Keratinocyte (primary cell): ENCODE data around the gene MARS1. TPM values are rescaled to one million over a fixed set of nuclear protein-coding genes. Genes with fewer than 3 reads are reported as not detected.

ENCODE experiments used
- DNase-seq: peaks from one replicate; pipeline ENCODE4 v3.0.0-alpha.2; 2011; ENCODE audit warnings: low read depth, missing footprints, low spot score
- FAIRE-seq: peaks from 2 replicates; lab custom pipeline; 2011; peaks lifted over from hg19 to GRCh38; lab: Jason Lieb, UNC
- H2AFZ ChIP-seq: 2 replicates; pipeline ENCODE4 v1.6.0; 2012; ENCODE audit warnings: low read length, control low read depth, inconsistent platforms; ENCODE audit not compliant: control insufficient read depth
- H3K27ac ChIP-seq: 2 replicates; pipeline ENCODE4 v1.5.1; 2011; ENCODE audit warnings: low read length; ENCODE audit not compliant: control insufficient read depth, insufficient read depth
- H3K27me3 ChIP-seq: 3 replicates; pipeline ENCODE4 v1.6.0; 2011; ENCODE audit warnings: low read length; ENCODE audit not compliant: control insufficient read depth, insufficient read depth; ENCODE audit errors: extremely low read depth
- H3K36me3 ChIP-seq, 2 experiments: 2 replicates in 1 of 2; 3 replicates in 1 of 2; pipeline ENCODE4 v1.5.1; 2011; ENCODE audit warnings: low read length in 2 of 2, mild to moderate bottlenecking in 1 of 2; ENCODE audit not compliant: control insufficient read depth in 2 of 2, insufficient read depth in 2 of 2; ENCODE audit errors: extremely low read depth in 1 of 2
- H3K4me1 ChIP-seq: 3 replicates; pipeline ENCODE4 v1.5.1; 2011; ENCODE audit warnings: low read length; ENCODE audit not compliant: control insufficient read depth, insufficient read depth; ENCODE audit errors: extremely low read depth
- H3K4me2 ChIP-seq: 3 replicates; pipeline ENCODE4 v1.6.0; 2011; ENCODE audit warnings: low read depth, low read length; ENCODE audit not compliant: control insufficient read depth, insufficient read depth; ENCODE audit errors: extremely low read depth
- H3K4me3 ChIP-seq, 3 experiments: fragments of 200-600 bp in 1 of 3; sonication (generic) in 1 of 3; 2 replicates in 2 of 3; 3 replicates in 1 of 3; pipeline ENCODE4 v1.5.1; 2011 to 2016; ENCODE audit warnings: low read length in 3 of 3, mild to moderate bottlenecking in 3 of 3, control low read depth in 2 of 3, inconsistent platforms in 1 of 3, low read depth in 1 of 3, mixed read lengths in 1 of 3, mixed run types in 1 of 3, moderate library complexity in 1 of 3; ENCODE audit not compliant: control insufficient read depth in 2 of 3, insufficient read depth in 2 of 3; ENCODE audit errors: extremely low read depth in 1 of 3
- H3K79me2 ChIP-seq: 2 replicates; pipeline ENCODE4 v1.6.0; 2012; ENCODE audit warnings: low read length; ENCODE audit not compliant: control insufficient read depth, insufficient read depth
- H3K9ac ChIP-seq: 3 replicates; pipeline ENCODE4 v1.6.0; 2011; ENCODE audit warnings: low read length; ENCODE audit not compliant: control insufficient read depth, insufficient read depth; ENCODE audit errors: extremely low read depth
- H3K9me1 ChIP-seq: 3 replicates; pipeline ENCODE4 v1.6.0; 2011; ENCODE audit warnings: low read length; ENCODE audit not compliant: control insufficient read depth, insufficient read depth; ENCODE audit errors: extremely low read depth
- H3K9me3 ChIP-seq: 2 replicates; pipeline ENCODE4 v1.5.1; 2012; ENCODE audit warnings: low read depth, low read length; ENCODE audit not compliant: control insufficient read depth
- H4K20me1 ChIP-seq: 3 replicates; pipeline ENCODE4 v1.6.0; 2011; ENCODE audit warnings: low read length; ENCODE audit not compliant: control insufficient read depth, insufficient read depth; ENCODE audit errors: extremely low read depth
- EZH2 ChIP-seq: IDR thresholded peaks from one replicate; pipeline ENCODE4 v1.6.1; 2012; ENCODE audit warnings: inconsistent platforms, mild to moderate bottlenecking, low read length, moderate library complexity
- dilution Hi-C: fragments of 300-500 bp; cut with MboI; formaldehyde crosslinking; loops from one replicate; pipeline ENCODE4 v1.7.0; 2020; ENCODE audit warnings: low sequenced_read_pairs; ENCODE audit not compliant: extremely low pct_ligation_motif_present
- polyA plus RNA-seq, 5 experiments: library from polyadenylated mRNA; depleted of rRNA in 3 of 5; stranded (reverse) in 3 of 5; stranded (forward) in 1 of 5; unstranded in 1 of 5; fragments of >200 nt; gene quantifications; 1 replicate in 1 of 5; 2 replicates in 3 of 5; 3 replicates in 1 of 5; pipeline versions ENCODE4 v1.2.1 to v1.2.3, GENCODE V29; 2011 to 2012; ENCODE audit warnings: missing spikeins in 2 of 5, low read depth in 1 of 5, low replicate concordance in 1 of 5
- TF ChIP-seq, protein P1 (sequence below), 3 experiments: IDR thresholded peaks in 1 of 3; conservative IDR thresholded peaks in 1 of 3; optimal IDR thresholded peaks in 1 of 3; 2 replicates in 2 of 3; 3 replicates in 1 of 3; pipeline versions ENCODE3 to v1.5.1; 2011; ENCODE audit warnings: low read length in 3 of 3, mild to moderate bottlenecking in 3 of 3, moderate library complexity in 2 of 3, control low read depth in 1 of 3, inconsistent platforms in 1 of 3; ENCODE audit not compliant: insufficient read depth in 2 of 3; ENCODE audit errors: extremely low read depth in 1 of 3

MARS1 gene
- polyA plus RNA-seq, 1 donor (not counting 4 experiments of a cell fraction or from before 2014, with no cell fraction given): 125 TPM

- TF ChIP-seq, protein P1, sequence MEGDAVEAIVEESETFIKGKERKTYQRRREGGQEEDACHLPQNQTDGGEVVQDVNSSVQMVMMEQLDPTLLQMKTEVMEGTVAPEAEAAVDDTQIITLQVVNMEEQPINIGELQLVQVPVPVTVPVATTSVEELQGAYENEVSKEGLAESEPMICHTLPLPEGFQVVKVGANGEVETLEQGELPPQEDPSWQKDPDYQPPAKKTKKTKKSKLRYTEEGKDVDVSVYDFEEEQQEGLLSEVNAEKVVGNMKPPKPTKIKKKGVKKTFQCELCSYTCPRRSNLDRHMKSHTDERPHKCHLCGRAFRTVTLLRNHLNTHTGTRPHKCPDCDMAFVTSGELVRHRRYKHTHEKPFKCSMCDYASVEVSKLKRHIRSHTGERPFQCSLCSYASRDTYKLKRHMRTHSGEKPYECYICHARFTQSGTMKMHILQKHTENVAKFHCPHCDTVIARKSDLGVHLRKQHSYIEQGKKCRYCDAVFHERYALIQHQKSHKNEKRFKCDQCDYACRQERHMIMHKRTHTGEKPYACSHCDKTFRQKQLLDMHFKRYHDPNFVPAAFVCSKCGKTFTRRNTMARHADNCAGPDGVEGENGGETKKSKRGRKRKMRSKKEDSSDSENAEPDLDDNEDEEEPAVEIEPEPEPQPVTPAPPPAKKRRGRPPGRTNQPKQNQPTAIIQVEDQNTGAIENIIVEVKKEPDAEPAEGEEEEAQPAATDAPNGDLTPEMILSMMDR (optimal IDR thresholded peaks at IDR 0.05 in 1 of 3, IDR thresholded peaks at IDR 0.05 in 1 of 3, conservative IDR thresholded peaks at IDR 0.05 in 1 of 3; ENCODE audit: extremely low read depth in 1 of 3, insufficient read depth in 2 of 3, low read length in 3 of 3): no peak
- no peak for TF ChIP-seq EZH2
- Histone ChIP-seq H3K4me1 (no peaks in the 10 kb centered on the region), H3K79me2 (no peaks in the 10 kb centered on the region), H2AFZ (no peak overlapping the region), H3K9me3 (no peaks in the 10 kb centered on the region), H3K4me2 (no peak overlapping the region), H3K4me3 (no peak overlapping the region), H3K27me3 (peaks cover 14% of the 10 kb centered on the region), H3K36me3 (no peaks in the 10 kb centered on the region), H3K9ac (no peak overlapping the region), H3K27ac (no peak overlapping the region), H3K9me1 (no peaks in the 10 kb centered on the region), H4K20me1 (no peaks in the 10 kb centered on the region)
- dilution Hi-C loops: no loop called here
- DNase-seq (no peak), FAIRE-seq (no peak)
These were observed 66.6 kb downstream of the MARS1 start for GRCh38 chr12:57554453-57554852.

DNA sequence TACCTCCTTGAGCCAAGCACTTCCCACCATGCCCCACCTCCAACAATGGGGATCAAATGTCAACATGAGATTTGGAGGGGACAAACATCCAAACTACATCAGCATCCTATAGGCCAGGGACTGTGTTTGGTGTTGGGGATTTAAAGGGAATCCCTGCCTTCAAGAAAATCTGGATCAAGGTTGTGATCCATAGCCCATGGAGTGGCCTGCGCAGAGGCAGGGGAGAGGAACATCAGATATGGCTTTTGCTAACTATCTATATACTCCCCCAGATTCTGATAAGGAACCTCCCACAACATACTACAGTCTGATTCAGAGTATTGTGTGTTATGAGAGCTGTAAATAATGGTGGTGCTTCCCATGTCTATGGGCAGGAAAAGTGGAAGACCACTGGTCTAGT, 67.0 kb downstream of the MARS1 start:
- no peaks in the 10 kb centered on the region for H3K9me1 ChIP-seq
- DNase-seq: no peak
- peaks cover 9% of the 10 kb centered on the region for H3K27me3 ChIP-seq
- H3K36me3 ChIP-seq: no peaks in the 10 kb centered on the region
- no peak overlapping the region for H3K4me2 ChIP-seq
- H3K27ac ChIP-seq: no peak overlapping the region
- H3K9ac ChIP-seq: no peak overlapping the region
- no peaks in the 10 kb centered on the region for H4K20me1 ChIP-seq
- no peaks in the 10 kb centered on the region for H3K9me3 ChIP-seq
- H3K4me1 ChIP-seq: no peaks in the 10 kb centered on the region
- FAIRE-seq: no peak
- no peak overlapping the region for H3K4me3 ChIP-seq
- H3K79me2 ChIP-seq: no peaks in the 10 kb centered on the region
- dilution Hi-C loops: no loop called here
- TF ChIP-seq, protein P1 (optimal IDR thresholded peaks at IDR 0.05 in 1 of 3, IDR thresholded peaks at IDR 0.05 in 1 of 3, conservative IDR thresholded peaks at IDR 0.05 in 1 of 3; ENCODE audit: extremely low read depth in 1 of 3, insufficient read depth in 2 of 3, low read length in 3 of 3): no peak
- no peak overlapping the region for H2AFZ ChIP-seq
